Thoracic aorta (tissue), 2 donors: ENCODE results near the gene ARL15. TPM values are rescaled to one million over a fixed set of nuclear protein-coding genes. Genes with fewer than 3 reads are reported as not detected.
A peak's percentile ranks its signal among the peaks of the same experiment; 100 is the strongest.

Experiments used
- ATAC-seq: fragments of 150-250 bp; one replicate; pipeline ENCODE4 v1.8.0; 2017; ENCODE audit warnings: low read depth; ENCODE audit not compliant: insufficient number of reproducible peaks, low FRiP score
- DNase-seq: peaks from one replicate; pipeline ENCODE4 v3.0.0-alpha.2; 2020; ENCODE audit warnings: low spot score
- H3K27ac ChIP-seq, 2 donors: fragments of 200-600 bp; sonication (generic); 1 replicate in 1 of 2; 2 replicates in 1 of 2; pipeline ENCODE4 v1.5.1; 2016; ENCODE audit warnings: mild to moderate bottlenecking in 2 of 2, moderate library complexity in 2 of 2
- H3K27me3 ChIP-seq: fragments of 200-600 bp; sonication (generic); replicated peaks from 2 replicates; pipeline ENCODE4 v1.6.0; 2016; ENCODE audit warnings: mild to moderate bottlenecking; ENCODE audit not compliant: insufficient read depth
- H3K36me3 ChIP-seq: fragments of 200-600 bp; sonication (generic); one replicate; pipeline ENCODE4 v1.5.1; 2016
- H3K4me1 ChIP-seq, 2 donors: fragments of 200-600 bp; sonication (generic); 1 replicate in 1 of 2; 2 replicates in 1 of 2; pipeline versions ENCODE4 v1.5.1 to v1.6.0; 2016; ENCODE audit warnings: low read depth in 2 of 2, mild to moderate bottlenecking in 1 of 2; ENCODE audit not compliant: control insufficient read depth in 1 of 2
- H3K4me3 ChIP-seq: fragments of 200-600 bp; sonication (generic); 2 replicates; pipeline ENCODE4 v1.5.1; 2016; ENCODE audit warnings: mild to moderate bottlenecking
- H3K9me3 ChIP-seq: fragments of 200-600 bp; sonication (generic); 2 replicates; pipeline ENCODE4 v1.5.1; 2016
- total RNA-seq, 2 donors: library from RNA; depleted of rRNA; stranded (reverse); fragments of >200 nt; gene quantifications; one replicate each; pipeline versions ENCODE4 v1.1.0 to v1.2.3, GENCODE V29; 2016
- TF ChIP-seq, protein P1 (sequence below): fragments of 200-600 bp; sonication (generic); IDR thresholded peaks from one replicate; pipeline ENCODE4 v1.5.1; 2019; ENCODE audit warnings: antibody characterized with exemption

Gene ARL15
- total RNA-seq, 2 donors from 2014 or later: 23.6 to 36.8 TPM

DNA sequence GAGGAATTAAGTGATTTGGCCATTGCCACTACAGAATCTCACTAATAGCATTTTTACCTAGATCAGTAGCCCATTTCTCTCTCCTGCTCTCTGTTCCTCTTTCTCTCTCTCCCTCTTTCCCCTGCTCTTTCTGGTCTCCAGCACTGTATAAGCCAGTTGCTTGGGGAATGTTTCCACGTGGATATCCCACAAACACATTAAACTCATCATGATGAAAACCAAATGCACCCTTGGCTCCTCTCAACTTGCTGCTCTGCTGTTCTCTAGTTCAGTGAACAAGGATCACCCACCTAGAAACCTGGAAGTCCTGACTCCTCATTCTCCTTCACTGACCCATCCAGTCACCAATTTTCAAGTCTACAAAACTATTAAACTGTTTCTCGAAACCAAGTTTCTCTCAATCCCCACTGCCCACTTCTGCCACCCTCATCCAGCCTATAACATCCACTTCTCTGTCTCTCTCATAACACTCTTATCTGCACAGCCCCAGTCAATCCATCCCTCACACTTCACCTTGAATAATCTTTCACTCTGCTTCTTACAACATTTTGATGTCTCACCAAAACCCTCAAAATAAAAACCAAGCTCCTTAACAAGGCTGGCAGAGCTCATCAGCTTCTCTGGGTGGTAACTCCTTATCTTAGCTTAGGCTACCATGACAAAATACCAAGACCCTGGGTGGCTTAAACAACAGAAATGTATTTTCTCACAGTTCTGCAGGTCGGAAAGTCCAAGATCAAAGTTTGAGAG lies 79.3 kb downstream of the ARL15 start:
- ATAC-seq (no peak), DNase-seq (no peak)

DNA sequence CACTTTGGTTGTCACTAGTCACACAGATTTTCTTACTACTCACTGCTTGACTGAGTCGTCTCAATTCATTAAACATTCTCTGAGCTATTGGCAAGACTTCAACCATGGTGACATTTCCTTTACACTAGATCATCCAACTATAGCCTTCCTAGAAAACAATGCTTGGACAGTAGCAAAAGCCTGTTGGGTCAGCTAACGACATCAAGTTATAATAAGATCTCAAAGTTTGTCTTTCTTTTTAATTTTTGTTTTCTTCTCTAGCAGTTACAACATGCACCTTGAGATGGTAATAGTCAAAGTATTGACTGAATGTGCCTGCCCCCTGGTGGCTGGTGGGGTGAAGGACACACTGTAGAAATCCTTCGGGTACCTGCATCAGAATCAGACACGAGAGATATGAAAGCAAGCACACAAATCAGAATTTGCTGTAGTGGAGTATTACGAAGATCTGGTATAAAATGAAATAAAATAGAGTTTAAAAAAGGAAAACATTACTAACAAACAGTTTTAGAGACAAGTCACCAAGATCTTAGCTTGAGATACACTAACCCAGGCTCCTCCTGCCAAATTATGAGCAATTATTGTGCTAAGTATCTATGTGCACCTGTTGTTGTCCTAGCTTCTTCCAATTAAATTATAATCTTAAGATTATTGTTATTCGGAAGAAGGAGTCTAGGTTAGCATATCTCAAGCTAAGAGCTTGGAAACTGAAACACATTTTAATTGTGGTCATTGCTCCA lies 81.2 kb downstream of the ARL15 start:
- Histone ChIP-seq H3K9me3 (no peaks in the 10 kb centered on the region), H3K27ac (no peak overlapping the region), H3K36me3 (no peaks in the 10 kb centered on the region), H3K4me3 (no peak overlapping the region), H3K27me3 (no peaks in the 10 kb centered on the region), H3K4me1 (no peaks in the 10 kb centered on the region)
- ATAC-seq (no peak), DNase-seq (no peak)
- TF ChIP-seq, protein P1, sequence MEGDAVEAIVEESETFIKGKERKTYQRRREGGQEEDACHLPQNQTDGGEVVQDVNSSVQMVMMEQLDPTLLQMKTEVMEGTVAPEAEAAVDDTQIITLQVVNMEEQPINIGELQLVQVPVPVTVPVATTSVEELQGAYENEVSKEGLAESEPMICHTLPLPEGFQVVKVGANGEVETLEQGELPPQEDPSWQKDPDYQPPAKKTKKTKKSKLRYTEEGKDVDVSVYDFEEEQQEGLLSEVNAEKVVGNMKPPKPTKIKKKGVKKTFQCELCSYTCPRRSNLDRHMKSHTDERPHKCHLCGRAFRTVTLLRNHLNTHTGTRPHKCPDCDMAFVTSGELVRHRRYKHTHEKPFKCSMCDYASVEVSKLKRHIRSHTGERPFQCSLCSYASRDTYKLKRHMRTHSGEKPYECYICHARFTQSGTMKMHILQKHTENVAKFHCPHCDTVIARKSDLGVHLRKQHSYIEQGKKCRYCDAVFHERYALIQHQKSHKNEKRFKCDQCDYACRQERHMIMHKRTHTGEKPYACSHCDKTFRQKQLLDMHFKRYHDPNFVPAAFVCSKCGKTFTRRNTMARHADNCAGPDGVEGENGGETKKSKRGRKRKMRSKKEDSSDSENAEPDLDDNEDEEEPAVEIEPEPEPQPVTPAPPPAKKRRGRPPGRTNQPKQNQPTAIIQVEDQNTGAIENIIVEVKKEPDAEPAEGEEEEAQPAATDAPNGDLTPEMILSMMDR: peak; percentile 85

More for the DNA sequence above, 79.3 kb downstream of the ARL15 start:
- no peaks in the 10 kb centered on the region for H3K27me3 ChIP-seq
- H3K27ac ChIP-seq: no peak overlapping the region
- no peaks in the 10 kb centered on the region for H3K9me3 ChIP-seq
- no peak overlapping the region for H3K4me3 ChIP-seq
- H3K4me1 ChIP-seq: peaks cover 0 to 3% of the 10 kb centered on the region in 2 donors
- H3K36me3 ChIP-seq: no peaks in the 10 kb centered on the region
- TF ChIP-seq, protein P1: no peak

DNA sequence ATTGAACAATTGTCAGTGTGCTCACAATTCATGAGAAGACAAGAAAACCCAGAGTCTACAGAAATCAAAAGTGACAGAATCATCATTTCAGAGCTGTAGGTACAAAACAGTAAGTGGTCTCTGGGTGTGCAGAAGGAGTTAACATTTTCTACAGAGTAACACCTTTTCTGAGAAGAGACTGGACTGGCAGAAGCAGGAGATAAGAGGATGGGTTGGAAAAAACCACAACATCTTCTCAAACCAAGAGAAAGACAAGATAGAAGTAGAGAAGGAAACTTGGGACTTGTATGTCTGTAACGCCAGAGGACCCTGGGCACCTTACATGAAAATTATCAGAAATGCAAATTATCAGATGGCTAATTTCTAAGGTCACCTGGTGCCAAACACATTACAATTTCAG lies 82.6 kb downstream of the ARL15 start:
- Histone ChIP-seq H3K27me3 (no peaks in the 10 kb centered on the region), H3K27ac (no peak overlapping the region), H3K4me1 (no peaks in the 10 kb centered on the region), H3K9me3 (no peaks in the 10 kb centered on the region), H3K36me3 (no peaks in the 10 kb centered on the region), H3K4me3 (no peak overlapping the region)
- DNase-seq (no peak), ATAC-seq (no peak)
- TF ChIP-seq, protein P1: no peak

DNA sequence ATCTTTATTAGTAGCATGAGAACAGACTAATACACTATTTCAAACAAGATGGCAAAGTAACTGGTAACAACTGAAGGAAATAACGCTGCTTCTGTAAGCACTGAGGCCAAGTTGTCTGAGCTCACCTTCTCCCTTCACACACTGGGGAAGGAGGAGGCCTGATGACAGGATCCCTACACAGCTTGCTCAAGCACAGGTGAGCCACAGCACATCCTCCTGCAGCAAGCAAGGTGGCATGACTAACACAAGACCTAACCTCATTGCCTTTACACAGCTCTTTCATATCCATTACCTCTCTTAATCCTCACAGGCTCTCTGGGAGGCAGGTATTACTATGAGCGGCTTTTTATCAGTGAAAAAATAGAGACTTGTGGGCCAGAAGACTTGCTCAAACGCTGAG lies 83.3 kb downstream of the ARL15 start:
- no peaks in the 10 kb centered on the region for H3K36me3 ChIP-seq
- H3K27me3 ChIP-seq: no peaks in the 10 kb centered on the region
- TF ChIP-seq, protein P1: no peak
- no peaks in the 10 kb centered on the region for H3K9me3 ChIP-seq
- H3K4me3 ChIP-seq: no peak overlapping the region
- ATAC-seq (no peak), DNase-seq (no peak)
- no peaks in the 10 kb centered on the region for H3K4me1 ChIP-seq
- no peak overlapping the region for H3K27ac ChIP-seq

DNA sequence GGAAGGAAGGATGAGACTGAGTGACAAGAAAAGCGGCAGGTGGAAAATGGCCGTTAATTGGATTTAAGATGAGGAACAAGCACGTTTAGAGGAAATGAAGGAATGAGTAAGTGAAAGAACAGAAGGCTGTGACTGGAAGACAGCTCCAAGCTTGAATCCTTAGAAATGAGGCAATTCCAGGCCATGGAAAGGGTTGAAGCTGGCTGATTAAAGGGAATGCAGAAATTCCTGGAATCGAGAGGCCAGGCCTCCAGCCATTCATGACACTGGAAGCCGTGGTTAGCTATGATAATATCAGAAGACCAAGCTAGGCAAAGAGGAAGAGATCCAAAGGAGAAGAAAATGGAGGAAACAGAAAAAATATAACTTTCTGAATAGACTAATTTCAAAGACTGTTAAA lies 84.2 kb downstream of the ARL15 start:
- no peaks in the 10 kb centered on the region for H3K4me1 ChIP-seq
- no peaks in the 10 kb centered on the region for H3K27me3 ChIP-seq
- DNase-seq: no peak
- no peak overlapping the region for H3K27ac ChIP-seq
- ATAC-seq: no peak
- TF ChIP-seq, protein P1: no peak
- no peak overlapping the region for H3K4me3 ChIP-seq
- H3K36me3 ChIP-seq: no peaks in the 10 kb centered on the region
- H3K9me3 ChIP-seq: no peaks in the 10 kb centered on the region
